ENCODE data around the gene PTGDS. TPM values are rescaled to one million over a fixed set of nuclear protein-coding genes. Genes with fewer than 3 reads are reported as not detected.
A peak's percentile ranks its signal among the peaks of the same experiment; 100 is the strongest.

PTGDS gene
- 236 TPM for total RNA-seq
- polyA plus RNA-seq (ENCODE audit: insufficient read depth, low read depth, low replicate concordance), result 709 TPM
- long read RNA-seq, donor 1, transcript PTGDS-202 (7 exons, 807 nt), result major isoform, 17 of 17 reads
- long read RNA-seq, donor 1, partial matches to known transcripts, result 0 of 17 reads
- long read RNA-seq, donor 1, other reads (novel, unspliced or antisense), result 0 of 17 reads
- long read RNA-seq, donor 2, transcript PTGDS-209 (6 exons, 754 nt), result minor isoform, 5 of 198 reads
- long read RNA-seq, donor 2, transcript PTGDS-202 (7 exons, 807 nt), result major isoform, 146 of 198 reads
- long read RNA-seq, donor 2, partial matches to known transcripts, result 29 of 198 reads
- long read RNA-seq, donor 2, other reads (novel, unspliced or antisense), result 16 of 198 reads
- long read RNA-seq, donor 3, transcript PTGDS-202 (7 exons, 807 nt), result major isoform, 36 of 41 reads
- long read RNA-seq, donor 3, partial matches to known transcripts, result 0 of 41 reads
- long read RNA-seq, donor 3, other reads (novel, unspliced or antisense), result 5 of 41 reads
- long read RNA-seq, donor 4, transcript PTGDS-202 (7 exons, 807 nt), result major isoform, 26 of 26 reads
- long read RNA-seq, donor 4, partial matches to known transcripts, result 0 of 26 reads
- long read RNA-seq, donor 4, other reads (novel, unspliced or antisense), result 0 of 26 reads
- long read RNA-seq, donor 5, partial matches to known transcripts, result 0 of 3 reads
- long read RNA-seq, donor 5, other reads (novel, unspliced or antisense), result 0 of 3 reads
- long read RNA-seq, donor 6, transcript PTGDS-202 (7 exons, 807 nt), result major isoform, 46 of 72 reads
- long read RNA-seq, donor 6, partial matches to known transcripts, result 13 of 72 reads
- long read RNA-seq, donor 6, other reads (novel, unspliced or antisense), result 7 of 72 reads
- long read RNA-seq, donor 7, transcript PTGDS-202 (7 exons, 807 nt), result major isoform, 53 of 63 reads
- long read RNA-seq, donor 7, partial matches to known transcripts, result 2 of 63 reads
- long read RNA-seq, donor 7, other reads (novel, unspliced or antisense), result 5 of 63 reads
- long read RNA-seq, donor 8, transcript PTGDS-202 (7 exons, 807 nt), result major isoform, 7 of 7 reads
- long read RNA-seq, donor 8, partial matches to known transcripts, result 0 of 7 reads
- long read RNA-seq, donor 8, other reads (novel, unspliced or antisense), result 0 of 7 reads
- long read RNA-seq, donor 9, transcript PTGDS-202 (7 exons, 807 nt), result major isoform, 14 of 15 reads
- long read RNA-seq, donor 9, partial matches to known transcripts, result 0 of 15 reads
- long read RNA-seq, donor 9, other reads (novel, unspliced or antisense), result 0 of 15 reads
- long read RNA-seq, donor 10, transcript PTGDS-202 (7 exons, 807 nt), result major isoform, 30 of 45 reads
- long read RNA-seq, donor 10, partial matches to known transcripts, result 15 of 45 reads
- long read RNA-seq, donor 10, other reads (novel, unspliced or antisense), result 0 of 45 reads

GRCh38 chr9:136977223-136977622, at the start of gene PTGDS:
TSS of gene PTGDS (plus strand) at chr9:136977504. CDS start at chr9:136977579, 75 bp downstream.
- intact Hi-C loops (cut with DNase I), result no loop called here
- H3K9ac ChIP-seq (ENCODE audit: low read length in 3 of 3), result no peak within 1 kb of the TSS
- TF ChIP-seq CTCF (IDR thresholded peaks at IDR 0.05; ENCODE audit: borderline replicate concordance, extremely low read depth, insufficient read depth), result no peak
- H3K27ac ChIP-seq (ENCODE audit: low read depth in 2 of 2, low read length in 2 of 2), result peak within 1 kb of the TSS; percentile 17 to 23
- no peaks in the 10 kb centered on the region for H3K27me3 ChIP-seq (ENCODE audit: control insufficient read depth, insufficient read depth, low read length)
- peak in 1 of 5 donors; percentile 87 for DNase-seq
- no peaks in the 10 kb centered on the region for H3K36me3 ChIP-seq (ENCODE audit: control insufficient read depth in 2 of 3, insufficient read depth in 3 of 3, low read length in 3 of 3)
- no peaks in the 10 kb centered on the region for H3K9me3 ChIP-seq (ENCODE audit: control insufficient read depth in 2 of 3, insufficient read depth in 1 of 3, low read length in 3 of 3)
- H3K4me1 ChIP-seq (ENCODE audit: control insufficient read depth in 2 of 3, insufficient read depth in 2 of 3, low read depth in 1 of 3, low read length in 3 of 3), result peaks cover 0 to 14% (median 0%) of the 10 kb centered on the region in 3 donors
- peak within 1 kb of the TSS in 1 of 3 donors; percentile 41 for H3K4me3 ChIP-seq (ENCODE audit: low read length in 3 of 3)
- FAIRE-seq, result no peak

- no peak overlapping the region for H3K9ac ChIP-seq (ENCODE audit: low read length in 3 of 3)
- H3K27ac ChIP-seq (ENCODE audit: low read depth in 2 of 2, low read length in 2 of 2), result no peak overlapping the region
- no peak for FAIRE-seq
- peaks cover 0 to 2% (median 0%) of the 10 kb centered on the region in 3 donors for H3K36me3 ChIP-seq (ENCODE audit: control insufficient read depth in 2 of 3, insufficient read depth in 3 of 3, low read length in 3 of 3)
- TF ChIP-seq CTCF (IDR thresholded peaks at IDR 0.05; ENCODE audit: borderline replicate concordance, extremely low read depth, insufficient read depth), result no peak
- no peak overlapping the region for H3K4me3 ChIP-seq (ENCODE audit: low read length in 3 of 3)
- no peaks in the 10 kb centered on the region for H3K9me3 ChIP-seq (ENCODE audit: control insufficient read depth in 2 of 3, insufficient read depth in 1 of 3, low read length in 3 of 3)
- no peaks in the 10 kb centered on the region for H3K4me1 ChIP-seq (ENCODE audit: control insufficient read depth in 2 of 3, insufficient read depth in 2 of 3, low read depth in 1 of 3, low read length in 3 of 3)
- H3K27me3 ChIP-seq (ENCODE audit: control insufficient read depth, insufficient read depth, low read length), result no peaks in the 10 kb centered on the region
- DNase-seq, result no peak
- intact Hi-C loops (cut with DNase I), result no loop called here
Observed at GRCh38 chr9:136928591-136928990, 48.7 kb upstream of the PTGDS start.

GRCh38 chr9:136930014-136930413, 47.3 kb upstream of the PTGDS start:
- intact Hi-C loops (cut with DNase I), result no loop called here
- no peak for FAIRE-seq
- Histone ChIP-seq H3K4me1 (ENCODE audit: control insufficient read depth in 2 of 3, insufficient read depth in 2 of 3, low read depth in 1 of 3, low read length in 3 of 3) (no peaks in the 10 kb centered on the region), H3K27ac (ENCODE audit: low read depth in 2 of 2, low read length in 2 of 2) (no peak overlapping the region), H3K9me3 (ENCODE audit: control insufficient read depth in 2 of 3, insufficient read depth in 1 of 3, low read length in 3 of 3) (no peaks in the 10 kb centered on the region), H3K36me3 (ENCODE audit: control insufficient read depth in 2 of 3, insufficient read depth in 3 of 3, low read length in 3 of 3) (no peaks in the 10 kb centered on the region), H3K27me3 (ENCODE audit: control insufficient read depth, insufficient read depth, low read length) (no peaks in the 10 kb centered on the region), H3K4me3 (ENCODE audit: low read length in 3 of 3) (no peak overlapping the region), H3K9ac (ENCODE audit: low read length in 3 of 3) (no peak overlapping the region)
- DNase-seq, result no peak
- no peak for TF ChIP-seq CTCF (IDR thresholded peaks at IDR 0.05; ENCODE audit: borderline replicate concordance, extremely low read depth, insufficient read depth)

Measured in kidney (tissue), 22 donors.